NCI-H345 treated with DMSO at 0.1 percent for 48 hours (cell line): ENCODE results near the gene ZFAND3.
"Not testable (repeated sequence)": the region's sequence is repeated elsewhere in the genome, so short reads cannot be mapped to it uniquely, and the experiment has no call there.

Source experiments
- DNase-seq: peaks from one replicate; lab custom pipeline; 2025; ENCODE audit not compliant: unreplicated experiment; lab: John Stamatoyannopoulos, UW

Gene ZFAND3

DNA sequence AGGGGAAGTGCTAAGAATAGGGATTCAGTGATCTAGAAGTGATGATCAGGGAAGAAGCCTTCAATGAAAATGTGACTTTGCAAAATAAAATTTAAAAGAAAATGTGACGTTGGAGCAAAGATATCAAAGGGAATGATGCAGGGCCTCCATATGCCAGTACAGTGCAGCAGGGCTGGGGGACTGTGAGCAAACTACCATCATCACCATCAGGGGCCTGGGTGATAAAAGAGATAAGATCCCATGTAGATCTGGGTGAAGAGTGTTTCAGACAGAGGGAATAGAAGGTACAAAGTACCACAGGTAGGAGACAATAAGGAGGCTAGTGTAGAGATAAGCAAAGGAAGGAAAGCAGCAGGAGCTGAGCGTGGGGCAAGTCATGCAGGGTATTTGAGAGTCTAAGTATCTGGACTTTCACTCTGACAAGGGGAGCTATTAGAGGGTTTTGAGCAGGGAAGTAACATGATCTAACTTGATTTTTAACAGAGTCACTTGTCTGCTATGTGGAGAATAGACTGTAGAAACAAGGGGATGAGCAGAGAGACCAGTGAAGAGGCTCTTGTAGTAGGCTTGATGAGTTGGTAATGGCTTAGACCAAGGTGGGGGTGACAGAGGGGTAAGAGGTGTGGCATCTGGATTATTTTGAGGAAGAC, 295.6 kb downstream of the ZFAND3 start:
- DNase-seq: no peak

GRCh38 chr6:38115626-38116008, 296.1 kb downstream of the ZFAND3 start:
- DNase-seq: no peak

DNA sequence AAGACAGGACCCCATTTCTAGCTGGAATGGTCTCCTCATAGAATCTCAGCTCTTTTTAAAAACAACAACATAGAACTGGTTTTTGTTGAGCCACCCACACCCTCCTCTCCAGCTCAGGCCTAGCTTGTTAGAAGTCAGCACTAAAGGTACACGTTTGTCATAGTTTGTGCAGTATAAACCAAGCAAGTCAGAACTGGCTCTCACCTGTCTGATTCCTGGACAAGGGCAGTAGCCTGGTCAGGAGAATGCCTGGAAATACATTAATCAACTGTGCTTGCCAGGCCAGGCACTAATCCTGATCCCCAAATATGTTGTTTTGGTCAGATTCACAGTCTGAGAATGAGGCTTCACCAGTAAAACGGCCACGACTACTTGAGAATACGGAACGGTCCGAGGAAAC, 296.7 kb downstream of the ZFAND3 start:
- no peak for DNase-seq

GRCh38 chr6:38117281-38117680, 297.8 kb downstream of the ZFAND3 start:
- no peak for DNase-seq

DNA sequence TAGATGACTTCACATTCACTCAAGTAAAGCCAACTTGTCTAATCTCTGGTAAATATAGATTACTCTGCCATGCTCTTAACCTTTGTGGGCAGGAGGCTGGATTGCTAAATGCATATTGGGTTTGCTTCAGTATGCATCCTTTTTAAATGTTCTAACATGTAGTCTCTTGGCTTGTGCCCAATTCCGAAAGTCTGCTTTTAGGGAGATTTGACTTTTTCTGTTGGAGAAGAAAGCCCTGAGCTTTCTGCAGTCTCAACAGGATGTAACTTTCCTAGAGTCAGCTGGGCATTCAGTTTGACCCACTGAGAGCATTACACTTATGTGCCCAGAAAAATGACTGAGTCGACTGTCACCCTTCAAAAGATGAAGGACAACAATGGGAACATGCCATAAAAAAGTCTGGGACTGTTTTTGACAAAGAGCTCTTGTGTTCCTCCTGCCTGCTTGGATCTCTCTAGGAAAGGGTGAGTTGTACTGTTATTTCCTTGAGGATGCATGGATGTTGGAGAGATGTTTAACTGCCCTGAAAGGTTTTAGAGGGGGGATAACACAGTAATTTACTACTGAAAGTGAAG, 299.4 kb downstream of the ZFAND3 start:
- no peak for DNase-seq

DNA sequence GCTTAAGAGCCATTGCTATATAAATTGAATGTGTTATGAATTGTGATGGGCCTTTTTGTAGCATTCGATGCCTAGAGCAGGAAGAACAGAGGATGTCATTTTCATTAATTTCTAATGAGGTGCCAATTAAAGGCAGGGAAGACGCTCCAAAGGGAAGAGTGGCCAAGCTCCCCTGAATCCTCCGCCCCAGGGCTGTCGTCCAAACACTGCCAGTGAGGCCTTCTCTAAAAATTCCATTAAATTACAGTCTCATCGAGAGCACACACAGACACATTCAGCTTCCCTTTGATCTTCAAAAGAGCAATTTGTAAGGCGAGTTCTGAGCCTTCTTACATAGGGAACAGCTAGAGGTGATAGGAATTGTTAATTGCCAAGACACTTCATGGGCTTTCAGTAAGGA, 300.0 kb downstream of the ZFAND3 start:
- DNase-seq: no peak

DNA sequence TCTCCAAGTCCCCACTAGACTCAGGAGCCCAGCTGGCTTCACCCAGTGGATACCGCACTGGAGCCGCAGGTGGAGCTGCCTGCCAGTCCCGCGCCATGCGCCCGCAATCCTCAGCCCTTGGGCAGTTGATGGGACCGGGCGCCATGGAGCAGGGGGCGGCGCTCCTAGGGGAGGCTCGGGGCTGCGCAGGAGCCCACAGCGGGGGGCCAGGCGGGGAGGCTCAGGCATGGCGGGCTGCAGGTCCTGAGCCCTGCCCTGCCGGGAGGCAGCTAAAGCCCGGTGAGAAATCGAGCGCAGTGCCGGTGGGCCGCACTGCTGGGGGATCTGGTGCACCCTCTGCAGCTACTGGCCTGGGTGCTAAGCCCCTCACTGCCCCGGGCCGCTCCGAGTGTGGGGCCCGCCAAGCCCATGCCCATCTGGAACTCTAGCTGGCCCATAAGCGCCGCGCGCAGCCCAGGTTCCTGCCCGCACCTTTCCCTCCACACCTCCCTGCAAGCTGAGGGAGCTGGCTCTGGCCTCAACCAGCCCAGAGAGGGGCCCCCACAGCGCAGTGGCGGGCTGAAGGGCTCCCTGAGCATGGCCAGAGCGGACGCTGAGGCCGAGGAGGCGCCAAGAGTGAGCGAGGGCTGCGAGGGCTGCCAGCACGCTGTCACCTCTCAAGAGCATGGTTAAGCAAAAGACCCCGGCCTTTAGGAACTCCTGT, 304.8 kb downstream of the ZFAND3 start:
- DNase-seq: not testable (repeated sequence)

GRCh38 chr6:38127284-38127683, 307.8 kb downstream of the ZFAND3 start:
- DNase-seq: no peak

GRCh38 chr6:38131527-38131965, 312.0 kb downstream of the ZFAND3 start:
- DNase-seq: no peak

GRCh38 chr6:38133932-38134703, 314.6 kb downstream of the ZFAND3 start:
- DNase-seq: no peak

- no peak for DNase-seq
These were observed 315.2 kb downstream of the ZFAND3 start for GRCh38 chr6:38134704-38135088.

- no peak for DNase-seq
These were observed 317.0 kb downstream of the ZFAND3 start for GRCh38 chr6:38136547-38136946.

DNA sequence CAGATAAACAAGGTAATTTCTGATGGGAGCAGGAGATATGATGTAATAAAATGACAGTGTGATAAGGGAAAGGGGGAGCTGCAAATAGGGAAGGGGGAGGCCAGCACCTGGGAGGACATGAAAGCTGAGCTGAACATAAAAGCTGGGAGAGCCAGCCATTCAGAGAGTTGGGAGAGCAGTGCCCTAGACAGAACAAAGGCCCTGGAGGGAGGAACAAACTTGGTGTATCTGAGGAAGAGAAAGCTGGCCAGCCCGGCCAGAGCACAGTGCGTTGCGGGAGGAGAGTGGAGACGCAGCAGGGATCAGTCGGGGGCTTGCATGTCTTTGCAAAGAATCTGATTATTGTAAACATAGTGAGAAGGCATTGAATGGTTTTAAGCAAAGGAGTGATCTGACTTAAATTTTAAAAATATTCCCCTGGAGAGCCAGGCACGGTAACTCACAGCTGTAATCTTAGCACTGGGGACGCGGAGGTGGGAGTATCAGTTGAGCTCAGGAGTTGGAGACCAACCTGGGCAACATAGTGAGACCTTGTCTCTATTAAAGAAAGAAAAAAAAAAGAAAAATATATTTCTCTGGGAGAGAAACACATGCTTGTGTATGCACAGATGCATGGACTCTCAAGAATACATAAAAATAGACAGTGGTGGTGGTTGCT, 318.2 kb downstream of the ZFAND3 start:
- no peak for DNase-seq

- no peak for DNase-seq
These were observed 318.8 kb downstream of the ZFAND3 start for GRCh38 chr6:38138374-38138773.

DNA sequence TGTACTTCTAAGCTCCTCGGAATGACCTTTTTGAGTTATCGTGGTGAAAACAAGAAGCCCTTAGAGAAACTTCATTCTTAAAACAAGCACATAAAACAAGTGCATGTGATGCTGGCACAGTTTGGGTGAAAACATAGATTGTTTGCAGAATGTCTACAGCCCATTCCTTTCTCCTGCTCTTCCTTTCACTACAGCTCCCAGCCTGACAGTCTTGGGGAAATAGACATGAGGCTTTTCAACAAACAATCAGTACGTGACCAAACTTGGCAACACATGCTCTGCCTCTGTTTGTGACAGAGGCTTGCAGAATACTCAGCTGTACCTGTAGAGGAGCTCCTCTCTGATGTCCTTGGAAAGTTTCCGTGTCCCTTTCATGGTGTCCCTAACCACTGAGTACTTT, 321.6 kb downstream of the ZFAND3 start:
- DNase-seq: no peak

DNA sequence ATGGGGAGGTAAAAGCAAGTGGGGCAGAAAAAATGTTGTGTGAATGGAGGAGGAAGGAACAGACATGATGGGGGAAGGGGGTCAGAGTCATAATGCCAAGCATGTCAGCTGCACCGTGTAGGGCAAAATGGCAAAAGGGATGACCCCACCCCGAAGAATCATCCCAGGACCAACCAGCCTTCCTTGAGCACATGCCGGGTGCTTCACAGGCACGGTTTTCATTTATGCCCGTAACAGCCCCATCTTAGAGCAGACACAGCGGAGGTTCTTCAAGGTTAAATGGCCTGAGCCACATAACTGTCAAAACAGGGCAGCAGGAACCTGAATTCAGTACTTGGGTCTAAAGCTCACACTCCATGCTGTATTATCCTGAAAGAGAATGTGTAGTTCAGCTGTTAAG, 322.2 kb downstream of the ZFAND3 start:
- DNase-seq: no peak

DNA sequence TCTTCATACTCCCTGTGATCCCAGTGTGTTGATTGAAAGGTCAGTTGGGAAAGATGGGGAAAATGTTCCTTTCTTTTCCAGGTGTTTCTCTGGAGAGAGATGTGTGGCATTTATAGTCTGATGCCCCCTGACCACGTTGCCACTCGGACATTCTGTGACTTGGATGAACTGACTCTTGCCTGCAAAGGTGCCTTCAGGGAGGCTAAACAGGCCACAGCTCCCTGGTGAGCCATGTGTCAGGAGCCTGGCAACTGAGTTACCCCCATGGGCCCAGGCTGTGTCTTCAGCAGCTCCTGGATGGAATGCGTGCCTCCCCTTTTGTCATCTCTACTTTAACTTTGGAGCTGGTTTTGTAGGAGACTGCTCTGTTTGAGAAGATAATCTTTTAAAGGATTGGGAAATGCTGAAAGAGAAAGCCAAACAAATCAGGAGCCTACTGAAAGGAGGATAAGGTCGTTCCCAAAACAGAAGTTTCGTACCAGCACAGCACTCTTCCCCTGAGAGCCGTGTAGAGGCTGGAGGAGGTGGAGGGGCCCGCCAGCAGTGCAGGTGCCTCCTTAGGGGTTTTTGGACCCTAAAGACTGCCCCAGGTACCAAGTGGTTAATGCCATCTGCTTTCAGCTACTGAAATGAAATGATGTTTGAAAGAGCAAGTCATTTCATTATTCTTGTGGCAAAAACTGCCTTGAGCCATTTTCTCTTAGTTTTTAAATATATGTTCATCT, 322.8 kb downstream of the ZFAND3 start:
- DNase-seq: no peak

GRCh38 chr6:38143191-38144150, 323.9 kb downstream of the ZFAND3 start:
- no peak for DNase-seq

DNA sequence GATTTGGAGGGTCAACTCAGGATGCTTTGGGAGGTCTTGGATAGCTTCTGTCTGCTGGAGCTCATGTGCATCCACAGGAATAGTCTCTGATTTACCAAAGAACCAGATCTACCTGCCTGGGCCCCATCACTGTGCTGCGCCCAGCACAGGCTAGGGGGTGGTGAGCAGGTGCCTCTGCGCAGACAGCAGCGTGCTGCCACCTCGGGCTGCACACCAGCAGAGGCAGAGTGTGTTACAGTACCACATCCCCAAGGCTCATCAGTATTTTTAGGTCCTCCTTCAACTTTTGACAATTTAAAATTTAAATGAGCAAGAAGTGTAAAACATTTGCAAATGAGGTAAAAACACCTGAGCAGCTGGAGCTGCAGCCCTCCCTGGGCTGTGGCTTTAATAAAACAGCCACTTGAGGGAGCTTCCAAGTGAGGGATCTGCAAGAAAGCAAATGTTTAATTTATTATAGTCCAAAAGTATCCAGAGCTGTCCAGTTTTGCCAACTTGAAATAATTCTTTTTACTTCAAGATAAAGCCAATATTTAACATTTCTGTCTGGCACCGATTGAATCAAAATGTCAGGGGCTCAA, 324.9 kb downstream of the ZFAND3 start:
- no peak for DNase-seq
